Stimulated activated naive CD8-positive, alpha-beta T cell treated with anti-CD3 and anti-CD28 coated beads, Interleukin-15, Interleukin-2, amounts not matched to agents 100 ng/mL and 50 ng/mL, for 24 hours (primary cell): ENCODE data around the gene FURIN.
A peak's percentile ranks its signal among the peaks of the same experiment; 100 is the strongest.
"Not testable (repeated sequence)": the region's sequence is repeated elsewhere in the genome, so short reads cannot be mapped to it uniquely, and the experiment has no call there.

Experiments
- H3K27ac Mint-ChIP-seq: one replicate; pipeline ENCODE4 v1.8.0; 2021; ENCODE audit warnings: mild to moderate bottlenecking, mixed read lengths
- H3K27me3 Mint-ChIP-seq: one replicate; pipeline ENCODE4 v1.8.0; 2021; ENCODE audit warnings: mixed read lengths
- H3K36me3 Mint-ChIP-seq: one replicate; pipeline ENCODE4 v1.8.0; 2021; ENCODE audit warnings: low read depth, mixed read lengths
- H3K4me1 Mint-ChIP-seq: one replicate; pipeline ENCODE4 v1.8.0; 2021; ENCODE audit warnings: low read depth, mixed read lengths
- H3K4me3 Mint-ChIP-seq: one replicate; pipeline ENCODE4 v1.8.0; 2021; ENCODE audit warnings: mild to moderate bottlenecking, mixed read lengths
- H3K9me3 Mint-ChIP-seq: one replicate; pipeline ENCODE4 v1.8.0; 2021; ENCODE audit warnings: mixed read lengths

Gene FURIN

DNA sequence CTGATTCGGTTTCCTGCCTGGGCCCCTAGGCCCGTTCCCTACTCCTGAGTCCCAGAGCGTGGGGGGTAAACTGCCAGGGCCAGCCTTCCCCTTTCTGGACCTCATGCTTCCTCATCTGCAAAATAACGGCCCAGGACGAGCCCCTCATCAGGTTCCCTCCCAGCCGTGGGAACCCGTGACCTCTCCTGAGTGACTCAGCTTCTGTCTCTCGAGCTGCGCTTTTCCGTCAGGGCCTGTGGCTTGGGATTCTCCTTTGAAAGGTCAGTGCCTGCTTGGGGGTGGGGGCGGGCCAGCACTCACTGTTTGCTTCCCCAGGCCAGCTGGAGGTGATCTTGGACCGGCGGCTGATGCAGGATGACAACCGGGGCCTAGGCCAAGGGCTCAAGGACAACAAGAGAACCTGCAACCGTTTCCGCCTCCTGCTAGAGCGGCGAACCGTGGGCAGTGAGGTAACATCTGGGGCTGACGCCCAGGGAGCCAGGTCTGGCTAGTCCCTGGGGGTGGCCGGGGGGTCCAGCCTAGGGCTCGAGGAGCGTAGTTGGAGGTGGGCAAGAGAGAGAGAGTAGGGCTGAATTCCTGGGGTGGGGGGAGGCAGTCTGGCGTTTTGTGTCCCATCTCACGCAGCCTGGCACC is 47.5 kb downstream of the FURIN start:
- Mint-ChIP-seq H3K27ac (no peak overlapping the region), H3K27me3 (no peaks in the 10 kb centered on the region), H3K36me3 (peaks cover 84% of the 10 kb centered on the region), H3K4me1 (no peaks in the 10 kb centered on the region), H3K9me3 (no peaks in the 10 kb centered on the region), H3K4me3 (no peak overlapping the region)

DNA sequence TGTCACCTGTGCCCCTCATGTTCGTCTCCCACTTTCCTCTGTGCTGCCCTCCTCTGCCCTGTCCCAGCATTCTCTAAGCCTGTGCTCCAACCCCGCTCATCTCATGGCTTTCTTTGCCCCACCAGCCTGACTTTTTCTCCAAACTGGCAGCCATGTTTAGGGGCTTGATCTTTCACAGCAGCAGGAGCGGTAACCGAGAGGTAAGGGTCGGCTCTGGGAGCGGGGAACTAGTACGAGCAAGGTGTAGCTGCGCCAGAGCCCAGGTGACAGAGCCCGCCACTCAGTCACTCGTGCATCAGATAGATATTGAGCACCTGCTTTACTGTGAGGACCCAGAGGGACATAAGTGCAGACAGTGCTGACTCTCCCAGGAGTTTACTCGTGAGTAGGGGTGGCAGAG is 48.1 kb downstream of the FURIN start:
- H3K9me3 Mint-ChIP-seq = no peaks in the 10 kb centered on the region
- peaks cover 84% of the 10 kb centered on the region for H3K36me3 Mint-ChIP-seq
- no peaks in the 10 kb centered on the region for H3K4me1 Mint-ChIP-seq
- no peak overlapping the region for H3K27ac Mint-ChIP-seq
- no peaks in the 10 kb centered on the region for H3K27me3 Mint-ChIP-seq
- H3K4me3 Mint-ChIP-seq = no peak overlapping the region

DNA sequence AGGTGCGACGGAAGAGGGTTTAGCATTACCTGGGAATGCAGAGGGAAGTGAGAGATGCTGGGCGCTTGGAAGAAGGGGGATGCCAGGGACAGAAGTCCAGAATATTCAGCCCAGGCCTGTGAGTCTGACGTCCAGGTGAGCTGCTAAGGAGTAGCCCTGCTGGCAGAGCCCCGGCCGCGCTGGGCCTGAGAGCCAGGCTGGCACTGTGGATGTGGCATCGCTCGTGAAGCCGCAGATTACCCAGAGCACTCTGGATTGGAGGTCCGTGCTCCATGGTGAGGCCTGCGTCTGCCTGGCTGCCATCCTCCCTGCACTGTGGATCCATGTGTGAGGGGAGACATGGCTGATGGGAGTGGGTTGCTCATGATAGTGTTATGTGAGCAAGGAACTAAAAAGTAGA is 49.2 kb downstream of the FURIN start:
- H3K27ac Mint-ChIP-seq = no peak overlapping the region
- no peaks in the 10 kb centered on the region for H3K4me1 Mint-ChIP-seq
- H3K36me3 Mint-ChIP-seq = peaks cover 84% of the 10 kb centered on the region
- no peaks in the 10 kb centered on the region for H3K9me3 Mint-ChIP-seq
- no peak overlapping the region for H3K4me3 Mint-ChIP-seq
- no peaks in the 10 kb centered on the region for H3K27me3 Mint-ChIP-seq

DNA sequence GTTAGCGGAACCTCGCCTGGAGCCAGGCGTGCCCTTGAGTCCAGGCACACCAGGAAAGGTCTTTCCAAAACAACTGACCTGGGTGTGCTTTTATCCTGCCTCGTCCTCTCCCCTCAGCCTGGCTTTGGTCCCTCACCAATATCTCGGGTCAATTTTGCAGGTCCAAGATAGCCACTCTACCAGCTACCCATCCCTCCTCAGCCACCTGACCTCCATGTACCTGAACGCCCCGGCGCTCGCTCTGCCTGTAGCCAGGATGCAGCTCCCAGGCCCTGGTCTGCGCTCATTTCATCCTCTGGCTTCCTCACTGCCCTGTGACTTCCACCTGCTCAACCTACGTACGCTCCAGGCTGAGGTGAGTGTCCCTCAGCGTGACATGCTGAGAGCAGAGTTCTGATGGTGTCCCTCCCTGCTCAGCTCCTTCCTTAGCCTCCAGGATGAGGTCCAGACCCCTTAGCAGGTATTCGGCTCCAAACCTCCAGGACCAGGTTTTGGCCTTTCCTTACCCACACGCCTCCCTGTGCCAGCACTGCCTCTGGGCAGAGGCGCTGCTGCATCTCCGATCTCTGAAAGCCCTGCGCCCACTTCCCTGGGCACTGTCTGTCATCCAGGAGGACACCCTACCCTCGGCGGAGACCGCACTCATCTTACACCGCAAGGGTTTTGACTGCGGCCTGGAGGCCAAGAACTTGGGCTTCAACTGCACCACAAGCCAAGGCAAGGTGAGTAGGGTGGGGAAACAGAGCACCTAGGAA is 49.8 kb downstream of the FURIN start:
- no peak overlapping the region for H3K27ac Mint-ChIP-seq
- no peaks in the 10 kb centered on the region for H3K27me3 Mint-ChIP-seq
- peaks cover 79% of the 10 kb centered on the region for H3K36me3 Mint-ChIP-seq
- peaks cover 3% of the 10 kb centered on the region for H3K4me1 Mint-ChIP-seq
- H3K9me3 Mint-ChIP-seq = no peaks in the 10 kb centered on the region
- no peak overlapping the region for H3K4me3 Mint-ChIP-seq

DNA sequence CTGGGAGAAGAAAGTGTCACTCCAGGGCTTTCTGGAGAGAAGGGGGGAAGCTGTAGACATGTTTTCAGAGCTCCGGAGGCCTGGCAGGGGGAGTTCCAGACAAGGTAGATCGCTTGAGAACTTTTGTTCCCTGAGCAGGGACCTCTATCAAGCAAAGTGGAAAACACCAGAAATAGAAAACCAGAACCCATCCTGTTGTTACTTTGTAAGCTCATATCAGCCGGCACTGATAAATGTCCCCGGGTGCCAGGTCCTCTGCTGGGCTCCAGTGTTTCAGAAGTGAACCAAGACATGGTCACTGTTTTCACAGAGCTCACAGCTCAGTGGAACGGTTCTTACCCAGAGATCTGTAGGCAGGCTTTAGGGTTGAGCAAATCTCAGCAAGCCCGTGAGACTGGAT is 50.4 kb downstream of the FURIN start:
- H3K36me3 Mint-ChIP-seq = peaks cover 72% of the 10 kb centered on the region
- peaks cover 8% of the 10 kb centered on the region for H3K4me1 Mint-ChIP-seq
- no peak overlapping the region for H3K4me3 Mint-ChIP-seq
- no peaks in the 10 kb centered on the region for H3K9me3 Mint-ChIP-seq
- H3K27ac Mint-ChIP-seq = no peak overlapping the region
- H3K27me3 Mint-ChIP-seq = no peaks in the 10 kb centered on the region

DNA sequence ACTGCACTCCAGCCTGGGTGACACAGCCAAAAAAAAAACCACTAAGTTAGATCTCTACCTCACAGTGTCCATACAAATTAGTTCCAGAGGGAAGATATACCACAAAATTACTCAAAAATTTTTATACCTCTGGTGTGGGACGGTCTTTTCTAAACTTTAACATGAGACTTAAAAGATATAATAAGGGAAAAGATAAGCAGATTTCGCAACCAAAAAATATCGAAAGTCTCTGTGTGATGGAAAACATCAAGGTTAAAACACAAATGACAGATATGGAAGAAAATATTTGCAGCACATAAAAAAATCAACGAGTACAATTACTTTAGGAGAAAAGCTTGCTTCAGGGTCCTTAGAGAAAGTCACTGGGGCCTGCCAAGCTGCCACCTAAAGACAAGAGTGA is 53.5 kb downstream of the FURIN start:
- H3K36me3 Mint-ChIP-seq = peaks cover 46% of the 10 kb centered on the region
- no peaks in the 10 kb centered on the region for H3K9me3 Mint-ChIP-seq
- H3K4me3 Mint-ChIP-seq = no peak overlapping the region
- no peak overlapping the region for H3K27ac Mint-ChIP-seq
- H3K27me3 Mint-ChIP-seq = no peaks in the 10 kb centered on the region
- peaks cover 16% of the 10 kb centered on the region for H3K4me1 Mint-ChIP-seq

DNA sequence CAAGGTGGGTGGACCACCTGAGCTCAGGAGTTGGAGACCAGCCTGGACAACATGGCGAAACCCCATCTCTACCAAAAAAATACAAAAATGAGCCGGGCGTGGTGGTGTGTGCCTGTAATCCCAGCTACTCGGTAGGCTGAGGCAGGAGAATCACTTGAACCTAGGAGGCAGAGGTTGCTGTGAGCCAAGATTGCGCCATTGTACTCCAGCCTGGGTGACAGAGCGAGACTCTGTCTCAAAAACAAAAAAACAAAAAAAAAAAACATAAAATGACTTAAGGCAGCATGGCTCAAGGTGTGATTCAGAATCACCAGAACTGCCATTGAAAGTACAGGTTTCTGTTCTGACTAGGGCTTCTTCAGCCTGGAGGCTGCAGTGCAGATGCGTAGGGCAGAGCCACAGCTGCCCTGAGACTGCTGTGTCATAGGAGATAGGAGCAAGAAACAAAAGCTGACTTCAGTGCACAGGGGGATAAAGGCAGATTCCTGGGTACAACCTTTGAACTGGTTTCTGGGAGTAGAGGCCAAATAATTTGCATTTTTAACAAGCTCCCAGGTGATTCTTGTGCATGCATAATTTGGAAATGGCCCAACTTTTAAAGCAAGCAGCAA is 54.4 kb downstream of the FURIN start:
- H3K27ac Mint-ChIP-seq, H3K4me3 Mint-ChIP-seq, H3K27me3 Mint-ChIP-seq, H3K9me3 Mint-ChIP-seq: not testable (repeated sequence)
- Mint-ChIP-seq H3K36me3 (peaks cover 37% of the 10 kb centered on the region), H3K4me1 (peaks cover 16% of the 10 kb centered on the region)

DNA sequence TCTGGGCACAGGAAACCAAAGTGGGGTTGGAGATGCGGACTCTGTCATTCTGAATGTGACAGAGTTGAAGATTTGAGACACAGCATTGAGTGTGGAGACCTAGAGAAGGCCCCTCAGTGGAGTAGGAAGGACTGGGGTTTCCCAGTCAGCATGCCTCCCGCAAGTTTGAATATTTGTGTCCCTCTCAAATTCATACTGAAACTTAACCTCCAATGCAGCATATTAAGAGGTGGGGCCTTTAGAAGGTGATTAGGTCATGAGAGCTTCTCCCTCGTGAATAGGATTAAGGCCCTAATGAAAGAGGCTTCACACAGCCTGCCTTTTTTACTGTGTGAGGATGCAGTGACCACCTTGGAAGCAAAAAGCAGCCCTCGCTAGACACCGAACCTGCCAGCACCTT is 56.0 kb downstream of the FURIN start:
- Mint-ChIP-seq H3K9me3 (no peaks in the 10 kb centered on the region), H3K27ac (no peak overlapping the region), H3K4me3 (no peak overlapping the region), H3K27me3 (no peaks in the 10 kb centered on the region), H3K36me3 (peaks cover 24% of the 10 kb centered on the region), H3K4me1 (peaks cover 23% of the 10 kb centered on the region)

DNA sequence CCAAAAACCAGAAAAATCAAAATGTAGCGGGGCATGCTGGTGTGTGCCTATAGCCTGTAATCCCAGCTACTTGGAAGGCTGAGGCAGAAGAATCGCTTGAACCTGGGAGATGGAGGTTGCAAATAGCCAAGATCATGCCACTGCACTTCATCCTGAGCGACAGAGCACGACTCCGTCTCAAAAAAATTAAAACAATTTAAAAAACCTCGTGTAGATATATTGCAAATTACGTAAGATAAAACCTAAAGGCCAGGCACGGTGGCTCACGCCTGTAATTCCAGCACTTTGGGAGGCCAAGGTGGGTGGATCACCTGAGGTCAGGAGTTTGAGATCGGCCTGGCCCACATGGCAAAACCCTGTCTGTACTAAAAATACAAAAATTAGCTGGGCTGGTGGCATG is 58.4 kb downstream of the FURIN start:
- not testable (repeated sequence) for H3K9me3 Mint-ChIP-seq, H3K27me3 Mint-ChIP-seq, H3K27ac Mint-ChIP-seq, H3K36me3 Mint-ChIP-seq, H3K4me3 Mint-ChIP-seq
- H3K4me1 Mint-ChIP-seq = peaks cover 42% of the 10 kb centered on the region

DNA sequence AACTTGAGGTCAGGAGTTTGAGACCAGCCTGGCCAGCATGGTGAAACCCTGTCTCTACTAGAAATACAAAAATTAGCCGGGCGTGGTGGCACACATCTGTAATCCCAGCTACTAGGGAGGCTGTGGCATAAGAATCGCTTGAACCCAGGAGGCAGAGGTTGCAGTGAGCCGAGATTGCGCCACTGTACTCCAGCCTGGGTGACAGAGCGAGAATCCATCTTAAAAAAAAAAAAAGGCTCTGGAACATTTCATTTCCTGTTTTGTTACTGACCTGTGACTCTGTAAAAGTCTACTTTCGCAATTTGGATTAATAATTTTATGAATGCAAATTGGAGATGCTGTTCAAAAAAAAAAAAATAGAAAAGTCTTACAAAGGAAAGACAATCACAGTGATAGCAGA is 59.7 kb downstream of the FURIN start:
- not testable (repeated sequence) for H3K27me3 Mint-ChIP-seq, H3K27ac Mint-ChIP-seq
- H3K4me3 Mint-ChIP-seq = peak overlapping the region; percentile 62

DNA sequence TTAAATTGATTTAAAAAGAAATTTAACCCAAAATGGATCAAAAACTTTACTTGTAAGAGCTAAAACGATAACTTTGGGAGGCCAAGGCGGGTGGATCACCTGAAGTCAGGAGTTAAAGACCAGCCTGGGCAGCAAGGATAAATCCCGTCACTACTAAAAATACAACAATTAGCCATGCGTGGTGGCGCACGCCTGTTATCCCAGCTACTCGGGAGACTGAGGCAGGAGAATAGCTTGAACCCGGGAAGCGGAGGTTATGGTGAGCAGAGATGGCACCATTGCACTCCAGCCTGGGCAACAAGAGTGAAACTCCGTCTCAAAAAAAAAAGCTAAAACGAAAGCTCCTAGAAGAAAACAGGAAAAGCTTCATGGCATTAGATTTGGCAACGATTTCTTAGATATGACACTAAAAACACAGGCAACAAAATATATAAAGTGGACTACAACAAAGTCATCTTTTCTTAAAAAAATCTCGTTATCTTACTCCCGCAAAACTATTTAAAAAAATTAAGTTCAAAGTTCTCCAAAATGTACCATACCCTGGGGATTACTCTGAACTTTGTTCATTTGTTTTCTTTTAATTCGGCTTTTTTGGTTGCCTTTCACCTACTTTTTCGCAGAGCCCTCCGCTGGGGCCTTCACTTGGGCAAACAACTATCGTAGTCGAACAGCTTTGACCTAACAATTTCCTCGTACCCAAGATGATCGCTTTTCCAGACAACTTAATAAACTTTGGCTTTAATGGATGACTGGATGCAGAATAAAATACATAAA is 61.0 kb downstream of the FURIN start:
- no peaks in the 10 kb centered on the region for H3K9me3 Mint-ChIP-seq
- peak overlapping the region; percentile 99 for H3K4me3 Mint-ChIP-seq
- H3K27me3 Mint-ChIP-seq = no peaks in the 10 kb centered on the region
- peaks cover 42% of the 10 kb centered on the region for H3K4me1 Mint-ChIP-seq
- H3K27ac Mint-ChIP-seq = peak overlapping the region; percentile 99
- H3K36me3 Mint-ChIP-seq = peaks cover 4% of the 10 kb centered on the region

More for the DNA sequence above, 59.7 kb downstream of the FURIN start:
- H3K36me3 Mint-ChIP-seq, H3K9me3 Mint-ChIP-seq: not testable (repeated sequence)
- peaks cover 44% of the 10 kb centered on the region for H3K4me1 Mint-ChIP-seq

DNA sequence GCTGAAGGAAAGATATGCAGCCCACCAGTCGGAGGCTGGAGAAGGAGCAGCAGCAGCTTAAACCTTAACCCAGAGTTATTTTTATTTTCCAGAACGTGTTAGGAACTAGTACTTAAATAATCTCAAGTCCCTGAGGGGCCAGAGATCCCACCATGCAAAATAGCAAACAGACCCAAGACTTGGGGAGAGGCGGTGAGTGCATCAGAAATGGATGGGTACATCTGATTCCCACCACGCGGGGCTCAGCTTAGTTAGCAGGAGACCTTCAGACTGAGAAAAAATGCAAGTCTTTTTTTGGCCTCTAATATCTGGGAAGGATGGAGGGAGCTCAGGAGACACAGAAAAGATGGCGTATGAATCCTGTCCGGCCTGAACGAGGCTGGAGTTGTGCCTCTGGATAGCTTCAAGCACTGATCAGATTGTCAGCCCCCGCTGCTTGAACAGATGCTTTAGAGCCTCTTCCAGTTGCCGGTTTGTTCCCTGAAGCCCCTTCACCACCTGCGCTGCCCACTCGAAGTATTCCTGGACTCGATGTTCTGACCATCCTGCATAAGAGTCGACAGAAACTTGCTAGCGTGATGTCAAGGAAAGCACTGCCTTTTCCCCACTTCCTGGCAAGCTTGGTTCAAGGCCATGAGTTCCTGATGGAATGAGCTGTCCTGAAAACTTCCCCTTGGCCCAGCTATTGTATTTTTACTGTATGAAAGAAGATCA is 62.6 kb downstream of the FURIN start:
- no peaks in the 10 kb centered on the region for H3K27me3 Mint-ChIP-seq
- H3K36me3 Mint-ChIP-seq = peaks cover 4% of the 10 kb centered on the region
- peak overlapping the region; percentile 99 for H3K27ac Mint-ChIP-seq
- H3K4me3 Mint-ChIP-seq = peak overlapping the region; percentile 99
- peaks cover 46% of the 10 kb centered on the region for H3K4me1 Mint-ChIP-seq
- H3K9me3 Mint-ChIP-seq = no peaks in the 10 kb centered on the region

DNA sequence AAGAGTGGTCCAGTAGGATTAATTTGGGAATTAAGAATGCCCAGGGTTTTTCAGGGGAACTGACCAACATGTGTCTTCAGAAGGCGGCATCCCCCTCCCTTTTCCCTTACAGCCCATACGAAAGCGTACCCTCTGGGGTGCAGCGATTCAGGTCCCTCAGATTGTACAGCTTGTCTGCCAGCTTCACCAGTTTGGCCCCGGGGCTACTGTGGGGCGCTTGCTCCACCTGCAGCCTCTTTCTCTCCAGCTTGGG is 63.1 kb downstream of the FURIN start:
- Mint-ChIP-seq H3K4me3 (peak overlapping the region; percentile 99), H3K9me3 (no peaks in the 10 kb centered on the region), H3K4me1 (peaks cover 51% of the 10 kb centered on the region), H3K27me3 (no peaks in the 10 kb centered on the region), H3K27ac (peak overlapping the region; percentile 99), H3K36me3 (peaks cover 8% of the 10 kb centered on the region)

DNA sequence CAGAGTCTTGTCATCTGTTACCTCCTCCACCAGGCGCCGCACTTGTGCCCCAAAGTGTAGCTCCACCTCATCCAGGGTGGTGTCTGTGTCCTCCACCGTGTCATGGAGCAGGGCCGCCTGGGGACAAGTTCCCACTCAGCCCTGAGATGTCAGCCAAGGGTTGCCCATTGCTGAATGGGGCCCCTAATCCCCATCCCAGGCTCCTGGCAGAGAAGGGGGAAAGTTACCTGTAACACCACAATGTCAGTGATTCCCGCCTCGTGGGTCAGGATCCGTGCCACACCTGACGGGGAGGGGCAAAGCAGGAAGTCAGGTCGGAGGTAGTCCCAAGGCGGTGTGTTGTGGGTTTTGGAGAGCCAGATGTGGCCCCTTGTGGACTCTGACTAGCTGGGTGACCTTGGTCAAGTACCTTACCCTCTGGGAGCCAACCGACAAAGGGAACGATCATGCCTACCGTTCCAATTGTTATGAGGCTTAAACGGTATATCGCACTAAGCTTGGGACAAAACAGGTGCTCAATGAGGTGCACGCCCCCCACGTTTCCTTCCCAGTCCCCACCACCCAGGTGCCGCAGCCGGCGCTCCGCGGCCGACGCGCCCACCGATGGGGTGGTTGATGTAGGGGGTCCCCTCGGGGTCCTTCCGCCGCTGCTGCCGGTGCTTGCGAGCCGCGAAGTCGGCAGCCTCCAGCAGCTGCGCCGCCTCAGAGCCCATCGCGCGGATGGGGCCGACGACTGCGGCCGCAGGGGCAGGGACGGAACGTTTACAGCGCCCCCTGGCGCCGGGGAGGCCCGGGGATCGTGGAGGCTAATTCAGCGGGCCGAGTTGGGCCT is 63.7 kb downstream of the FURIN start, which contains the start of gene HDDC3:
TSS of gene HDDC3 (minus strand) at position 722 of the 832 bp plus-strand sequence. CDS start at position 713, 9 bp downstream.
- H3K27me3 Mint-ChIP-seq = no peaks in the 10 kb centered on the region
- H3K27ac Mint-ChIP-seq = peak within 1 kb of the TSS; percentile 99
- H3K36me3 Mint-ChIP-seq = peaks cover 14% of the 10 kb centered on the region
- H3K4me1 Mint-ChIP-seq = peaks cover 56% of the 10 kb centered on the region
- H3K4me3 Mint-ChIP-seq = peak within 1 kb of the TSS; percentile 99
- H3K9me3 Mint-ChIP-seq = no peaks in the 10 kb centered on the region
